Measurements from ENCODE around the gene NRBF2.

The NRBF2 gene

GRCh38 chr10:63154546-63155387, 21.6 kb downstream of the NRBF2 start:
- TF ChIP-seq, protein P1, sequence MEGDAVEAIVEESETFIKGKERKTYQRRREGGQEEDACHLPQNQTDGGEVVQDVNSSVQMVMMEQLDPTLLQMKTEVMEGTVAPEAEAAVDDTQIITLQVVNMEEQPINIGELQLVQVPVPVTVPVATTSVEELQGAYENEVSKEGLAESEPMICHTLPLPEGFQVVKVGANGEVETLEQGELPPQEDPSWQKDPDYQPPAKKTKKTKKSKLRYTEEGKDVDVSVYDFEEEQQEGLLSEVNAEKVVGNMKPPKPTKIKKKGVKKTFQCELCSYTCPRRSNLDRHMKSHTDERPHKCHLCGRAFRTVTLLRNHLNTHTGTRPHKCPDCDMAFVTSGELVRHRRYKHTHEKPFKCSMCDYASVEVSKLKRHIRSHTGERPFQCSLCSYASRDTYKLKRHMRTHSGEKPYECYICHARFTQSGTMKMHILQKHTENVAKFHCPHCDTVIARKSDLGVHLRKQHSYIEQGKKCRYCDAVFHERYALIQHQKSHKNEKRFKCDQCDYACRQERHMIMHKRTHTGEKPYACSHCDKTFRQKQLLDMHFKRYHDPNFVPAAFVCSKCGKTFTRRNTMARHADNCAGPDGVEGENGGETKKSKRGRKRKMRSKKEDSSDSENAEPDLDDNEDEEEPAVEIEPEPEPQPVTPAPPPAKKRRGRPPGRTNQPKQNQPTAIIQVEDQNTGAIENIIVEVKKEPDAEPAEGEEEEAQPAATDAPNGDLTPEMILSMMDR (conservative IDR thresholded peaks at IDR 0.05; ENCODE audit: control insufficient read depth, insufficient read depth, low read depth, low read length): no peak

GRCh38 chr10:63155388-63156020, 22.4 kb downstream of the NRBF2 start:
- DNase-seq (ENCODE audit: low read depth): no peak
- no peak overlapping the region for H3K4me3 ChIP-seq (ENCODE audit: control insufficient read depth, low read depth, low read length)
- TF ChIP-seq, protein P1 (conservative IDR thresholded peaks at IDR 0.05; ENCODE audit: control insufficient read depth, insufficient read depth, low read depth, low read length): no peak

More at GRCh38 chr10:63154546-63155387, 21.6 kb downstream of the NRBF2 start:
- DNase-seq (ENCODE audit: low read depth): no peak
- no peak overlapping the region for H3K4me3 ChIP-seq (ENCODE audit: control insufficient read depth, low read depth, low read length)

- TF ChIP-seq, protein P1 (conservative IDR thresholded peaks at IDR 0.05; ENCODE audit: control insufficient read depth, insufficient read depth, low read depth, low read length): no peak
- no peak overlapping the region for H3K4me3 ChIP-seq (ENCODE audit: control insufficient read depth, low read depth, low read length)
- DNase-seq (ENCODE audit: low read depth): no peak
Measured at GRCh38 chr10:63156236-63156635, 23.1 kb downstream of the NRBF2 start.

DNA sequence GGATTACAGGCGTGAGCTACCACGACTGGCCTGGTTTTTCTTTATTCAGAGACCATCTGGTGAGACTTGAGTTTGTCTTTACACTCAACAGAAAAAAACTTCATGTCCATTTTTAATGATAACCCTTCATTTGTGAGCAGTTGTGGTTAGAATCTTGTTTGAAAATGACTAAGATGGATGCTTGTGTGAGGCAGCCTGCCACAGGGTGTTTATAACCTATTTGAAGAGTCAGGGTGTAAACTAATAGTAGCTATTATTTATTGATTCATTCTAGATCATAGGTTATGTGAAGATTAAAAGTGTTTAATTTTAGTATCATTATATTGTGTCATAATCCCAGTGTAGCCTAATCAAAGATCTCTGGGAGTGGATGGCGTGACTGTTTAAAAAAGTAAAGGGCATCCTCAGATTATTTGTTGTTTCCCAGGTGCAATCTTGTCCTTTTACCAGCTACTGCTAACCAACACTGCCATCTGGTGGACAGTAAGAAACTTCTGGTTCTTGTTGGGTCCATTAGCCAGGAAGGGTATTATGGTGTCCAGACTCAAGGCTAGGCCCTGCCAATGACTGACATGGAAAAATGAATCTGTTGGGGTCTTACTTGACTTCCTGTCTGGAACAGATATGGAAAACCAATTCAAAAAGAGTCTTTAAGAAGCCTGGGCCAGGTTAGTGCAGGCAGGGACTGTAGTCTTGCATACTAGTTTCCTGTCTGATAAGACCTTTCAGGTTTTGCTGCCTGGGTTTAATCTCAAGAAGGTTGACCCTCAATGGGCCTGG, 24.9 kb downstream of the NRBF2 start:
- H3K4me3 ChIP-seq (ENCODE audit: control insufficient read depth, low read depth, low read length): no peak overlapping the region
- TF ChIP-seq, protein P1 (conservative IDR thresholded peaks at IDR 0.05; ENCODE audit: control insufficient read depth, insufficient read depth, low read depth, low read length): peak; percentile 85
- peak; percentile 94 for DNase-seq (ENCODE audit: low read depth)

DNA sequence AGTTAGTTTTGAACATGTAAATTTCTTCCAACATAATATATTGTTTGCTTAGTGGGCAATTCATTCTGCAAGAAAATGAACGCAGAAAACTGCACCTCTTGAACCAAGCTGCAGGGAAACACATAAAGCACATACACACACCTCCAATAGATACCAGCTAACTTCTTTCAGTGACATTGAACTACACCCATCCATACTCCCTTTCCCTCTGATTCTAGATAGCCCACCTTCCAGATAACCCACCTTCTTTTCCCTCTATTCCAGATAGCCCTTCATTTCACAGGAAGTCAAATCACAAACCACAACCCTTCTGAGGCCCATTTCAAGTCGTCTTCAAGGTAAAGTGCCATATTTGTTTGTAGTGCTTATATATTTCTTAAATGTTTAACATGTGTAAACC, 28.5 kb downstream of the NRBF2 start:
- no peak overlapping the region for H3K4me3 ChIP-seq (ENCODE audit: control insufficient read depth, low read depth, low read length)
- DNase-seq (ENCODE audit: low read depth): no peak
- TF ChIP-seq, protein P1 (conservative IDR thresholded peaks at IDR 0.05; ENCODE audit: control insufficient read depth, insufficient read depth, low read depth, low read length): no peak

- TF ChIP-seq, protein P1 (conservative IDR thresholded peaks at IDR 0.05; ENCODE audit: control insufficient read depth, insufficient read depth, low read depth, low read length): no peak
- H3K4me3 ChIP-seq (ENCODE audit: control insufficient read depth, low read depth, low read length): no peak overlapping the region
- DNase-seq (ENCODE audit: low read depth): peak; percentile 38
Measured at GRCh38 chr10:63164166-63164623, 31.1 kb downstream of the NRBF2 start.

All from fibroblast of mammary gland (primary cell).